Caki2 (cell line): Measurements from ENCODE around the gene SPANXA1. TPM values are rescaled to one million over a fixed set of nuclear protein-coding genes. Genes with fewer than 3 reads are reported as not detected.
"Not testable (repeated sequence)": the region's sequence is repeated elsewhere in the genome, so short reads cannot be mapped to it uniquely, and the experiment has no call there.

Source experiments
- DNase-seq: peaks from one replicate; pipeline ENCODE4 v3.0.0-alpha.2; 2015; ENCODE audit warnings: low read depth
- in situ Hi-C: cut with HindIII; loops from 2 replicates; pipeline ENCODE4 v1.10.0; 2016; ENCODE audit warnings: low sequenced_read_pairs, low pct_unique_long_range_greater_than_20kb, mixed read lengths
- total RNA-seq: library from RNA; depleted of rRNA; stranded (reverse); fragments of >200 nt; shearing (Covaris generic); gene quantifications from 2 replicates; pipeline ENCODE4 v1.2.3, GENCODE V29; 2014; ENCODE audit warnings: low replicate concordance; rRNA removed

SPANXA1 gene
- not detected in 2 replicates for total RNA-seq

- DNase-seq, in situ Hi-C loops: not testable (repeated sequence)
Measured at GRCh38 chrX:141584638-141585037, at the start of gene SPANXA1. Gene SPANXA1 (minus strand): TSS chrX:141584738. CDS start chrX:141584678, 60 bp downstream.

- DNase-seq: no peak
- in situ Hi-C loops: no loop called here
Measured at GRCh38 chrX:141632124-141632523, 47.6 kb upstream of the SPANXA1 start.

GRCh38 chrX:141619336-141619735 lies 34.8 kb upstream of the SPANXA1 start:
- in situ Hi-C loops: no loop called here
- DNase-seq: no peak

- no peak for DNase-seq
- in situ Hi-C loops: no loop called here
Measured at GRCh38 chrX:141609111-141609510, 24.6 kb upstream of the SPANXA1 start.

GRCh38 chrX:141589408-141589807 lies 4.9 kb upstream of the SPANXA1 start, which contains the start of gene SPANXA2:
Gene SPANXA2 (plus strand): TSS chrX:141589708. CDS start chrX:141589768, 60 bp downstream.
- DNase-seq, in situ Hi-C loops: not testable (repeated sequence)

- DNase-seq, in situ Hi-C loops: not testable (repeated sequence)
Measured at GRCh38 chrX:141542551-141542950, 42.0 kb downstream of the SPANXA1 start.

Other genes with a start within 250 kb of the SPANXA1 start
- gene SPANXA2, start 5.0 kb upstream of the SPANXA1 start, total RNA-seq: not detected in 2 replicates
- gene SPANXD, start 114.0 kb upstream of the SPANXA1 start, total RNA-seq: not detected in 2 replicates